Panc1 (cell line): Measurements from ENCODE around the gene SEC14L5. TPM values are rescaled to one million over a fixed set of nuclear protein-coding genes. Genes with fewer than 3 reads are reported as not detected.

Experiments
- ATAC-seq: fragments of 200-7000 bp; cut with Tn5 transposase; 2 replicates; pipeline ENCODE4 v1.9.1; 2020; ENCODE audit warnings: mild to moderate bottlenecking, moderate library complexity
- BruUV-seq: library from RNA; stranded (reverse); fragments of 400-500 nt; replicated peaks from 2 replicates; lab custom pipeline; 2021; lab: Mats Ljungman, UMichigan
- CTCF ChIA-PET: fragments of 300-600 bp; sonication (Branson Sonifier 250); formaldehyde crosslinking; loops from one replicate; lab custom pipeline; 2022; ENCODE audit warnings: antibody characterized with exemption; lab: Charles Lee
- POLR2A ChIA-PET: fragments of 300-600 bp; sonication (Branson Sonifier 250); formaldehyde crosslinking; loops from one replicate; lab custom pipeline; 2022; ENCODE audit warnings: antibody characterized with exemption; lab: Charles Lee
- DNase-seq: peaks from one replicate; pipeline ENCODE4 v3.0.0-alpha.2; 2010; ENCODE audit warnings: low read depth, low spot score
- H3K27ac ChIP-seq: 2 replicates; pipeline ENCODE4 v1.5.1; 2011; ENCODE audit warnings: mild to moderate bottlenecking, low read length, inconsistent platforms
- H3K27me3 ChIP-seq: fragments of 200-500 bp; sonication (Bioruptor generic); 2 replicates; pipeline ENCODE4 v1.6.0; 2014; ENCODE audit warnings: low read length, inconsistent platforms; ENCODE audit not compliant: control insufficient read depth, insufficient read depth
- H3K36me3 ChIP-seq: fragments of 200-500 bp; sonication (Bioruptor generic); 2 replicates; pipeline ENCODE4 v1.5.1; 2014; ENCODE audit warnings: inconsistent platforms, mild to moderate bottlenecking, low read length, moderate library complexity; ENCODE audit not compliant: control insufficient read depth, insufficient read depth
- H3K4me1 ChIP-seq: 2 replicates; pipeline ENCODE4 v1.5.1; 2011; ENCODE audit warnings: inconsistent platforms, mild to moderate bottlenecking, low read length, moderate library complexity; ENCODE audit not compliant: control insufficient read depth, insufficient read depth
- H3K4me3 ChIP-seq, 2 experiments: 2 replicates each; pipeline ENCODE4 v1.5.1; 2011 to 2012; ENCODE audit warnings: low read depth in 2 of 2, low read length in 2 of 2, mild to moderate bottlenecking in 2 of 2, inconsistent platforms in 1 of 2, moderate library complexity in 1 of 2
- H3K9me3 ChIP-seq: fragments of 200-500 bp; sonication (Bioruptor generic); 2 replicates; pipeline ENCODE4 v1.5.1; 2014; ENCODE audit warnings: low read depth, mild to moderate bottlenecking, inconsistent platforms, low read length, moderate library complexity; ENCODE audit not compliant: control insufficient read depth, insufficient read depth
- POLR2AphosphoS5 ChIP-seq: IDR thresholded peaks from 2 replicates; pipeline ENCODE4 v1.6.1; 2012; ENCODE audit warnings: mild to moderate bottlenecking, low read depth, low read length, moderate library complexity
- SIN3A ChIP-seq: IDR thresholded peaks from 2 replicates; pipeline ENCODE4 v1.6.1; 2012; ENCODE audit warnings: low read depth, mild to moderate bottlenecking, low read length, moderate library complexity, borderline replicate concordance; ENCODE audit not compliant: insufficient read depth
- TCF7L2 ChIP-seq: IDR thresholded peaks from 2 replicates; pipeline ENCODE4 v1.6.1; 2011; ENCODE audit warnings: mild to moderate bottlenecking, low read depth, low read length, inconsistent platforms
- in situ Hi-C: cut with HindIII; loops from 2 replicates; pipeline ENCODE4 v1.10.0; 2016; ENCODE audit warnings: low sequenced_read_pairs, low pct_unique_long_range_greater_than_20kb
- intact Hi-C: fragments of 100-400 bp; cut with micrococcal nuclease; formaldehyde crosslinking; loops from one replicate; pipeline ENCODE4 v1.10.0; 2022; ENCODE audit not compliant: unreplicated experiment
- total RNA-seq: library from RNA; stranded (reverse); gene quantifications from one replicate; pipeline ENCODE4 v1.2.1, GENCODE V29; 2021; ENCODE audit not compliant: unreplicated experiment
- TF ChIP-seq, protein P1 (sequence below), 2 experiments: IDR thresholded peaks; 2 replicates each; pipeline ENCODE4 v1.6.1; 2011 to 2012; ENCODE audit warnings: low read depth in 2 of 2, control low read depth in 1 of 2, low read length in 1 of 2, mild to moderate bottlenecking in 1 of 2, moderate library complexity in 1 of 2; ENCODE audit not compliant: insufficient read depth in 1 of 2
- TF ChIP-seq, protein P2 (sequence below): fragments of 450-650 bp; IDR thresholded peaks from 2 replicates; pipeline ENCODE4 v1.5.1; 2017; ENCODE audit warnings: mild to moderate bottlenecking

SEC14L5 gene
- total RNA-seq, 1 experiment from 2014 or later = 0.26 TPM

- ChIA-PET POLR2A (no interaction called here), CTCF (no interaction called here)
- no peaks in the 10 kb centered on the region for H3K9me3 ChIP-seq
- no peak for TF ChIP-seq SIN3A
- TF ChIP-seq, protein P1, sequence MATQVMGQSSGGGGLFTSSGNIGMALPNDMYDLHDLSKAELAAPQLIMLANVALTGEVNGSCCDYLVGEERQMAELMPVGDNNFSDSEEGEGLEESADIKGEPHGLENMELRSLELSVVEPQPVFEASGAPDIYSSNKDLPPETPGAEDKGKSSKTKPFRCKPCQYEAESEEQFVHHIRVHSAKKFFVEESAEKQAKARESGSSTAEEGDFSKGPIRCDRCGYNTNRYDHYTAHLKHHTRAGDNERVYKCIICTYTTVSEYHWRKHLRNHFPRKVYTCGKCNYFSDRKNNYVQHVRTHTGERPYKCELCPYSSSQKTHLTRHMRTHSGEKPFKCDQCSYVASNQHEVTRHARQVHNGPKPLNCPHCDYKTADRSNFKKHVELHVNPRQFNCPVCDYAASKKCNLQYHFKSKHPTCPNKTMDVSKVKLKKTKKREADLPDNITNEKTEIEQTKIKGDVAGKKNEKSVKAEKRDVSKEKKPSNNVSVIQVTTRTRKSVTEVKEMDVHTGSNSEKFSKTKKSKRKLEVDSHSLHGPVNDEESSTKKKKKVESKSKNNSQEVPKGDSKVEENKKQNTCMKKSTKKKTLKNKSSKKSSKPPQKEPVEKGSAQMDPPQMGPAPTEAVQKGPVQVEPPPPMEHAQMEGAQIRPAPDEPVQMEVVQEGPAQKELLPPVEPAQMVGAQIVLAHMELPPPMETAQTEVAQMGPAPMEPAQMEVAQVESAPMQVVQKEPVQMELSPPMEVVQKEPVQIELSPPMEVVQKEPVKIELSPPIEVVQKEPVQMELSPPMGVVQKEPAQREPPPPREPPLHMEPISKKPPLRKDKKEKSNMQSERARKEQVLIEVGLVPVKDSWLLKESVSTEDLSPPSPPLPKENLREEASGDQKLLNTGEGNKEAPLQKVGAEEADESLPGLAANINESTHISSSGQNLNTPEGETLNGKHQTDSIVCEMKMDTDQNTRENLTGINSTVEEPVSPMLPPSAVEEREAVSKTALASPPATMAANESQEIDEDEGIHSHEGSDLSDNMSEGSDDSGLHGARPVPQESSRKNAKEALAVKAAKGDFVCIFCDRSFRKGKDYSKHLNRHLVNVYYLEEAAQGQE (IDR thresholded peaks at IDR 0.05; ENCODE audit: insufficient read depth in 1 of 2, low read depth in 2 of 2, low read length in 1 of 2) = no peak
- TF ChIP-seq POLR2AphosphoS5 = no peak
- TF ChIP-seq, protein P2, sequence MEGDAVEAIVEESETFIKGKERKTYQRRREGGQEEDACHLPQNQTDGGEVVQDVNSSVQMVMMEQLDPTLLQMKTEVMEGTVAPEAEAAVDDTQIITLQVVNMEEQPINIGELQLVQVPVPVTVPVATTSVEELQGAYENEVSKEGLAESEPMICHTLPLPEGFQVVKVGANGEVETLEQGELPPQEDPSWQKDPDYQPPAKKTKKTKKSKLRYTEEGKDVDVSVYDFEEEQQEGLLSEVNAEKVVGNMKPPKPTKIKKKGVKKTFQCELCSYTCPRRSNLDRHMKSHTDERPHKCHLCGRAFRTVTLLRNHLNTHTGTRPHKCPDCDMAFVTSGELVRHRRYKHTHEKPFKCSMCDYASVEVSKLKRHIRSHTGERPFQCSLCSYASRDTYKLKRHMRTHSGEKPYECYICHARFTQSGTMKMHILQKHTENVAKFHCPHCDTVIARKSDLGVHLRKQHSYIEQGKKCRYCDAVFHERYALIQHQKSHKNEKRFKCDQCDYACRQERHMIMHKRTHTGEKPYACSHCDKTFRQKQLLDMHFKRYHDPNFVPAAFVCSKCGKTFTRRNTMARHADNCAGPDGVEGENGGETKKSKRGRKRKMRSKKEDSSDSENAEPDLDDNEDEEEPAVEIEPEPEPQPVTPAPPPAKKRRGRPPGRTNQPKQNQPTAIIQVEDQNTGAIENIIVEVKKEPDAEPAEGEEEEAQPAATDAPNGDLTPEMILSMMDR = no peak
- TF ChIP-seq TCF7L2 = no peak
- no peak overlapping the region for H3K27ac ChIP-seq
- DNase-seq (no peak), ATAC-seq (no peak)
- no peaks in the 10 kb centered on the region for H3K36me3 ChIP-seq
- intact Hi-C loops (no loop called here), in situ Hi-C loops (no loop called here)
- H3K4me3 ChIP-seq = no peak overlapping the region
- BruUV-seq = no TSS peak
- peaks cover 11% of the 10 kb centered on the region for H3K4me1 ChIP-seq
- no peaks in the 10 kb centered on the region for H3K27me3 ChIP-seq
Observed at GRCh38 chr16:5031601-5032000, 73.5 kb downstream of the SEC14L5 start.

DNA sequence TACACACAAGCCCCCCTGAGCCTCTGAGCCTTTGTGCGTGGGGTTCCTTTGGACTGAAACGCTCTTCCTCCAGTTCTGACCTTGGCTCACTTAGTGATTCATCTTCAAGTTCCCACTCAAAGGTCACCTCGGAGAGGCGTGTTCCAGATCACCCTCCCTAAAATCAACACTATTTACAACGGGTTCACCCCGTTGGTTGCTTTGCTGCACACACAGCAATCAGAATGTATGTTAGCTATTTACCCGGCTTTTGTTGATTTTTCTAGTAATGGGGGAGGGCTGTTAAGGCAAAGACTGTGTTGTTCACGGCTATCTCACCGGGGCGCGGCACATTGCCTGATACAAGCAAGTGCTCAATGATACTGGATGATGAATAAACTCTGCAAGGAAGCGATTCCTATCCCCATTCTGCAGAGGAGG is 74.6 kb downstream of the SEC14L5 start:
- ATAC-seq = no peak
- intact Hi-C loops = no loop called here
- no peak for DNase-seq

More for the DNA sequence above, 74.6 kb downstream of the SEC14L5 start:
- H3K36me3 ChIP-seq = no peaks in the 10 kb centered on the region
- BruUV-seq = no TSS peak
- peaks cover 11% of the 10 kb centered on the region for H3K4me1 ChIP-seq
- H3K27me3 ChIP-seq = no peaks in the 10 kb centered on the region
- H3K4me3 ChIP-seq = peak overlapping the region; percentile 57 to 84
- in situ Hi-C loops = no loop called here
- CTCF ChIA-PET = no interaction called here
- no peaks in the 10 kb centered on the region for H3K9me3 ChIP-seq
- TF ChIP-seq TCF7L2 (no peak), POLR2AphosphoS5 (no peak), SIN3A (no peak)
- TF ChIP-seq, protein P1 (IDR thresholded peaks at IDR 0.05; ENCODE audit: insufficient read depth in 1 of 2, low read depth in 2 of 2, low read length in 1 of 2) = no peak
- TF ChIP-seq, protein P2 = no peak
- H3K27ac ChIP-seq = peak overlapping the region; percentile 87; the same call in 1 of the 2 replicates
- POLR2A ChIA-PET = no interaction called here
